WTC11 (cell line): Measurements from ENCODE around the gene CARM1. TPM values are rescaled to one million over a fixed set of nuclear protein-coding genes. Genes with fewer than 3 reads are reported as not detected.

Experiments used
- ATAC-seq: fragments of 200-7000 bp; cut with Tn5 transposase; 2 replicates; pipeline ENCODE4 v1.10.0; 2021; ENCODE audit warnings: mild to moderate bottlenecking, moderate library complexity
- CTCF ChIA-PET: fragments of 300-600 bp; sonication (Branson Sonifier 250); formaldehyde crosslinking; loops from one replicate; lab custom pipeline; 2021; ENCODE audit warnings: antibody characterized with exemption; lab: Charles Lee
- POLR2A ChIA-PET: fragments of 350-600 bp; sonication (Branson Sonifier 250); formaldehyde crosslinking; loops from one replicate; lab custom pipeline; 2021; ENCODE audit warnings: antibody characterized with exemption; lab: Charles Lee
- DNase-seq: peaks from one replicate; pipeline ENCODE4 v3.0.0; 2021; ENCODE audit warnings: low spot score
- H3K27ac Mint-ChIP-seq: 2 replicates; pipeline ENCODE4 v1.8.0; 2021; ENCODE audit warnings: mixed read lengths
- H3K27me3 Mint-ChIP-seq: 2 replicates; pipeline ENCODE4 v1.8.0; 2021; ENCODE audit warnings: low read depth, mild to moderate bottlenecking, moderate library complexity, mixed read lengths
- H3K36me3 Mint-ChIP-seq: 2 replicates; pipeline ENCODE4 v1.8.0; 2021; ENCODE audit warnings: mixed read lengths
- H3K4me1 Mint-ChIP-seq: 2 replicates; pipeline ENCODE4 v1.8.0; 2022; ENCODE audit warnings: mixed read lengths
- H3K4me3 Mint-ChIP-seq: 2 replicates; pipeline ENCODE4 v1.8.0; 2021; ENCODE audit warnings: mild to moderate bottlenecking, moderate library complexity, mixed read lengths
- H3K9me3 Mint-ChIP-seq: 2 replicates; pipeline ENCODE4 v1.8.0; 2021; ENCODE audit warnings: mixed read lengths
- ATF1 ChIP-seq: sonication (generic); formaldehyde crosslinking; IDR thresholded peaks from 2 replicates; pipeline ENCODE4 v1.8.1; 2023; ENCODE audit warnings: mild to moderate bottlenecking, moderate library complexity, missing genetic modification reagents
- ATF3 ChIP-seq: sonication (generic); formaldehyde crosslinking; conservative IDR thresholded peaks from 2 replicates; pipeline ENCODE4 v1.8.1; 2022; ENCODE audit warnings: mild to moderate bottlenecking, missing genetic modification reagents
- CBFB ChIP-seq: sonication (generic); formaldehyde crosslinking; IDR thresholded peaks from 2 replicates; pipeline ENCODE4 v1.8.1; 2022; ENCODE audit warnings: mild to moderate bottlenecking, low read depth, missing genetic modification reagents
- CDX4 ChIP-seq: fragments of 250-450 bp; sonication (Bioruptor Pico); IDR thresholded peaks from 2 replicates; pipeline ENCODE4 v1.9.0; 2021; ENCODE audit warnings: moderate library complexity, mild to moderate bottlenecking, inconsistent platforms, borderline replicate concordance
- CREM ChIP-seq: sonication (generic); formaldehyde crosslinking; IDR thresholded peaks from 2 replicates; pipeline ENCODE4 v1.8.1; 2022; ENCODE audit warnings: mild to moderate bottlenecking, missing genetic modification reagents, moderate library complexity
- CTCF ChIP-seq: fragments of 200-600 bp; IDR thresholded peaks from 2 replicates; pipeline ENCODE4 v1.8.0; 2022; ENCODE audit warnings: antibody characterized with exemption
- FOXK1 ChIP-seq: sonication (generic); formaldehyde crosslinking; IDR thresholded peaks from 2 replicates; pipeline ENCODE4 v1.8.0; 2022; ENCODE audit warnings: mild to moderate bottlenecking, moderate library complexity, missing genetic modification reagents
- FOXP4 ChIP-seq: sonication (generic); formaldehyde crosslinking; IDR thresholded peaks from 2 replicates; pipeline ENCODE4 v1.8.0; 2022; ENCODE audit warnings: mild to moderate bottlenecking, missing genetic modification reagents
- GRHL2 ChIP-seq: fragments of 250-450 bp; sonication (Bioruptor Pico); IDR thresholded peaks from 2 replicates; pipeline ENCODE4 v1.8.0; 2022; ENCODE audit warnings: mild to moderate bottlenecking, moderate library complexity; ENCODE audit not compliant: insufficient replicate concordance, severe bottlenecking
- JUN ChIP-seq: sonication (generic); formaldehyde crosslinking; IDR thresholded peaks from 2 replicates; pipeline ENCODE4 v1.8.0; 2023; ENCODE audit warnings: mild to moderate bottlenecking, missing genetic modification reagents
- MAX ChIP-seq: sonication (generic); formaldehyde crosslinking; IDR thresholded peaks from 2 replicates; pipeline ENCODE4 v1.8.0; 2022; ENCODE audit warnings: mild to moderate bottlenecking, missing genetic modification reagents
- NFATC4 ChIP-seq: fragments of 250-450 bp; sonication (Bioruptor Pico); IDR thresholded peaks from 2 replicates; pipeline ENCODE4 v1.9.0; 2021; ENCODE audit warnings: mild to moderate bottlenecking
- NFE2L1 ChIP-seq: sonication (generic); formaldehyde crosslinking; IDR thresholded peaks from 2 replicates; pipeline ENCODE4 v1.8.1; 2023; ENCODE audit warnings: missing genetic modification reagents
- NFYB ChIP-seq: sonication (generic); formaldehyde crosslinking; conservative IDR thresholded peaks from 2 replicates; pipeline ENCODE4 v1.8.0; 2022; ENCODE audit warnings: low read depth, missing genetic modification reagents
- OVOL2 ChIP-seq: fragments of 250-450 bp; sonication (Bioruptor Pico); IDR thresholded peaks from 2 replicates; pipeline ENCODE4 v1.9.0; 2021; ENCODE audit warnings: mild to moderate bottlenecking, borderline replicate concordance
- SOX15 ChIP-seq: fragments of 250-450 bp; sonication (Bioruptor Pico); IDR thresholded peaks from 2 replicates; pipeline ENCODE4 v1.9.0; 2021; ENCODE audit warnings: mild to moderate bottlenecking
- USF1 ChIP-seq: sonication (generic); formaldehyde crosslinking; IDR thresholded peaks from 2 replicates; pipeline ENCODE4 v1.8.0; 2022; ENCODE audit warnings: mild to moderate bottlenecking, missing genetic modification reagents
- ZBTB43 ChIP-seq: sonication (generic); formaldehyde crosslinking; IDR thresholded peaks from 2 replicates; pipeline ENCODE4 v1.8.1; 2023; ENCODE audit warnings: mild to moderate bottlenecking, missing genetic modification reagents
- ZNF232 ChIP-seq: sonication (generic); formaldehyde crosslinking; IDR thresholded peaks from 2 replicates; pipeline ENCODE4 v1.8.0; 2022; ENCODE audit warnings: mild to moderate bottlenecking, missing genetic modification reagents
- ZNF263 ChIP-seq: sonication (generic); formaldehyde crosslinking; IDR thresholded peaks from 2 replicates; pipeline ENCODE4 v1.8.1; 2022; ENCODE audit warnings: low read depth, mild to moderate bottlenecking, moderate library complexity, missing genetic modification reagents
- total RNA-seq: library from RNA; stranded (reverse); gene quantifications from 3 replicates; pipeline ENCODE4 v1.2.3, GENCODE V29; 2021

The CARM1 gene
- total RNA-seq, 1 experiment from 2014 or later: 125 TPM

GRCh38 chr19:10861103-10861651 is 10.2 kb upstream of the CARM1 start:
- H3K27ac Mint-ChIP-seq: no peak overlapping the region; the same call in 1 of the 2 replicates
- CTCF ChIA-PET: interaction anchor here (0.5 to 2.7 kb wide), 26 partner anchors 10 to 236 kb away, joined by 3 to 30 read pairs (median 5); partner anchors contain the start of genes C19orf38, CARM1, DNM2 and SLC44A2
- DNase-seq: peak; percentile 78

GRCh38 chr19:10862561-10863106 is 8.7 kb upstream of the CARM1 start:
- H3K36me3 Mint-ChIP-seq: no peaks in the 10 kb centered on the region
- H3K27ac Mint-ChIP-seq: no peak overlapping the region
- no peak overlapping the region for H3K4me3 Mint-ChIP-seq
- H3K27me3 Mint-ChIP-seq: no peaks in the 10 kb centered on the region; the same call in 1 of the 2 replicates
- DNase-seq (no peak), ATAC-seq (no peak)
- POLR2A ChIA-PET: no interaction called here
- TF ChIP-seq ATF3 (CRISPR knock-in tag) (no peak), JUN (CRISPR knock-in tag) (no peak), ZNF263 (CRISPR knock-in tag) (no peak), NFE2L1 (CRISPR knock-in tag) (no peak), ZBTB43 (CRISPR knock-in tag) (no peak), GRHL2 (CRISPR knock-in tag) (no peak), ZNF232 (CRISPR knock-in tag) (no peak), CDX4 (CRISPR knock-in tag) (no peak), OVOL2 (CRISPR knock-in tag) (no peak), NFYB (no peak), FOXK1 (CRISPR knock-in tag) (no peak), FOXP4 (CRISPR knock-in tag) (no peak), SOX15 (CRISPR knock-in tag) (no peak), ATF1 (CRISPR knock-in tag) (no peak), MAX (no peak), CREM (CRISPR knock-in tag) (no peak), USF1 (no peak), CBFB (CRISPR knock-in tag) (no peak), NFATC4 (CRISPR knock-in tag) (no peak)
- CTCF ChIA-PET: interaction anchor here (0.5 to 4.2 kb wide), 7 partner anchors 8 to 325 kb away, joined by 3 to 75 read pairs (median 5); partner anchors contain the start of genes CARM1, DNM2 and QTRT1
- peaks cover 6% of the 10 kb centered on the region for H3K4me1 Mint-ChIP-seq
- no peaks in the 10 kb centered on the region for H3K9me3 Mint-ChIP-seq

More at GRCh38 chr19:10861103-10861651, 10.2 kb upstream of the CARM1 start:
- no peaks in the 10 kb centered on the region for H3K36me3 Mint-ChIP-seq
- TF ChIP-seq ATF3 (CRISPR knock-in tag) (no peak), CTCF (0 out of 2 replicates have a peak, but pooled peaks have one; percentile 29)
- TF ChIP-seq, all 79 proteins: peak for 1
- Mint-ChIP-seq H3K4me3 (no peak overlapping the region), H3K9me3 (no peaks in the 10 kb centered on the region), H3K27me3 (no peaks in the 10 kb centered on the region; the same call in 1 of the 2 replicates), H3K4me1 (peaks cover 6% of the 10 kb centered on the region)
- POLR2A ChIA-PET: no interaction called here
- peak; percentile 63 for ATAC-seq
